SJSA1 (cell line): ENCODE data around the gene PITPNC1. TPM values are rescaled to one million over a fixed set of nuclear protein-coding genes. Genes with fewer than 3 reads are reported as not detected.
"Not testable (repeated sequence)": the region's sequence is repeated elsewhere in the genome, so short reads cannot be mapped to it uniquely, and the experiment has no call there.

Source experiments
- DNase-seq, 2 experiments: peaks; one replicate each; pipeline ENCODE4 v3.0.0-alpha.2; 2015 to 2020; ENCODE audit warnings: low spot score in 2 of 2, low read depth in 1 of 2
- H3K27ac ChIP-seq: fragments of 250-450 bp; sonication (Bioruptor Pico); 2 replicates; pipeline ENCODE4 v1.5.1; 2020; ENCODE audit warnings: mild to moderate bottlenecking, moderate library complexity
- H3K27me3 ChIP-seq: fragments of 250-450 bp; sonication (Bioruptor Pico); replicated peaks from 2 replicates; pipeline ENCODE4 v1.5.1; 2020; ENCODE audit warnings: mild to moderate bottlenecking, moderate library complexity
- H3K36me3 ChIP-seq: fragments of 250-450 bp; sonication (Bioruptor Pico); 2 replicates; pipeline ENCODE4 v1.5.1; 2020; ENCODE audit warnings: mild to moderate bottlenecking
- H3K4me1 ChIP-seq: fragments of 250-450 bp; sonication (Bioruptor Pico); replicated peaks from 2 replicates; pipeline ENCODE4 v1.6.1; 2021; ENCODE audit warnings: mild to moderate bottlenecking
- H3K4me3 ChIP-seq: fragments of 250-450 bp; sonication (Bioruptor Pico); 2 replicates; pipeline ENCODE4 v1.5.1; 2020; ENCODE audit warnings: mild to moderate bottlenecking
- H3K9me3 ChIP-seq: fragments of 250-450 bp; sonication (Bioruptor Pico); replicated peaks from 2 replicates; pipeline ENCODE4 v1.5.1; 2020; ENCODE audit warnings: mild to moderate bottlenecking
- total RNA-seq: library from RNA; depleted of rRNA; stranded (reverse); fragments of >200 nt; shearing (Covaris generic); gene quantifications from 2 replicates; pipeline ENCODE4 v1.2.3, GENCODE V29; 2014

PITPNC1 gene
- total RNA-seq, 1 experiment from 2014 or later = 9.1 TPM

GRCh38 chr17:67708378-67708777 lies 331.3 kb downstream of the PITPNC1 start:
- Histone ChIP-seq H3K36me3 (no peaks in the 10 kb centered on the region), H3K4me3 (no peak overlapping the region), H3K27me3 (no peaks in the 10 kb centered on the region), H3K27ac (no peak overlapping the region), H3K4me1 (no peaks in the 10 kb centered on the region), H3K9me3 (0 out of 2 replicates have a peak, but pooled peaks cover 2% of the 10 kb centered on the region)
- no peak for DNase-seq

- Histone ChIP-seq H3K36me3 (no peaks in the 10 kb centered on the region), H3K27me3 (no peaks in the 10 kb centered on the region), H3K27ac (no peak overlapping the region), H3K9me3 (0 out of 2 replicates have a peak, but pooled peaks cover 2% of the 10 kb centered on the region), H3K4me3 (no peak overlapping the region), H3K4me1 (no peaks in the 10 kb centered on the region)
- DNase-seq = peak in 1 of 2 experiments; percentile 21
Observed at GRCh38 chr17:67711916-67712315, 334.8 kb downstream of the PITPNC1 start.

GRCh38 chr17:67712375-67712774 lies 335.3 kb downstream of the PITPNC1 start:
- Histone ChIP-seq H3K36me3 (no peaks in the 10 kb centered on the region), H3K9me3 (0 out of 2 replicates have a peak, but pooled peaks cover 2% of the 10 kb centered on the region), H3K27ac (no peak overlapping the region), H3K4me1 (no peaks in the 10 kb centered on the region), H3K4me3 (no peak overlapping the region), H3K27me3 (no peaks in the 10 kb centered on the region)
- no peak for DNase-seq

GRCh38 chr17:67713169-67713568 lies 336.1 kb downstream of the PITPNC1 start:
- H3K36me3 ChIP-seq = peaks cover 4% of the 10 kb centered on the region
- no peak overlapping the region for H3K4me3 ChIP-seq
- DNase-seq = no peak
- H3K4me1 ChIP-seq = no peaks in the 10 kb centered on the region
- H3K27me3 ChIP-seq = no peaks in the 10 kb centered on the region
- H3K27ac ChIP-seq = no peak overlapping the region
- H3K9me3 ChIP-seq = 0 out of 2 replicates have a peak, but pooled peaks cover 2% of the 10 kb centered on the region

GRCh38 chr17:67716405-67716798 lies 339.3 kb downstream of the PITPNC1 start:
- Histone ChIP-seq H3K27me3 (no peaks in the 10 kb centered on the region), H3K4me1 (peaks cover 9% of the 10 kb centered on the region), H3K9me3 (0 out of 2 replicates have a peak, but pooled peaks cover 2% of the 10 kb centered on the region), H3K4me3 (no peak overlapping the region), H3K36me3 (peaks cover 28% of the 10 kb centered on the region), H3K27ac (no peak overlapping the region)
- DNase-seq = no peak

- Histone ChIP-seq H3K36me3 (peaks cover 36% of the 10 kb centered on the region), H3K27ac (peak overlapping the region; percentile 38), H3K27me3 (no peaks in the 10 kb centered on the region), H3K4me1 (peaks cover 9% of the 10 kb centered on the region), H3K4me3 (peak overlapping the region; percentile 70), H3K9me3 (0 out of 2 replicates have a peak, but pooled peaks cover 2% of the 10 kb centered on the region)
- no peak for DNase-seq
Observed at GRCh38 chr17:67717192-67717623, 340.1 kb downstream of the PITPNC1 start.

GRCh38 chr17:67717624-67718324 lies 340.7 kb downstream of the PITPNC1 start, which contains the start of gene NOL11:
NOL11 (plus strand) TSS chr17:67717936; CDS start chr17:67717948, 12 bp downstream.
- peak; percentile 99 for DNase-seq

GRCh38 chr17:67718325-67718941 lies 341.4 kb downstream of the PITPNC1 start:
- peak overlapping the region; percentile 70 for H3K4me3 ChIP-seq
- DNase-seq = peak; percentile 61 to 70
- H3K36me3 ChIP-seq = peaks cover 46% of the 10 kb centered on the region
- no peaks in the 10 kb centered on the region for H3K9me3 ChIP-seq
- H3K27ac ChIP-seq = peak overlapping the region; percentile 69
- H3K4me1 ChIP-seq = peaks cover 9% of the 10 kb centered on the region
- no peaks in the 10 kb centered on the region for H3K27me3 ChIP-seq

More at GRCh38 chr17:67717624-67718324, 340.7 kb downstream of the PITPNC1 start, which contains the start of gene NOL11:
- Histone ChIP-seq H3K27me3 (no peaks in the 10 kb centered on the region), H3K36me3 (peaks cover 41% of the 10 kb centered on the region), H3K27ac (peak within 1 kb of the TSS; percentile 69), H3K4me3 (peak within 1 kb of the TSS; percentile 70), H3K4me1 (peaks cover 9% of the 10 kb centered on the region), H3K9me3 (0 out of 2 replicates have a peak, but pooled peaks cover 2% of the 10 kb centered on the region)

GRCh38 chr17:67725373-67725791 lies 348.3 kb downstream of the PITPNC1 start:
- Histone ChIP-seq H3K36me3 (peaks cover 97% of the 10 kb centered on the region), H3K4me3 (no peak overlapping the region)

GRCh38 chr17:67725807-67726206 lies 348.7 kb downstream of the PITPNC1 start:
- Histone ChIP-seq H3K4me1 (no peaks in the 10 kb centered on the region), H3K9me3 (peaks cover 4% of the 10 kb centered on the region; the same call in 1 of the 2 replicates), H3K27ac (no peak overlapping the region), H3K36me3 (peaks cover 97% of the 10 kb centered on the region), H3K4me3 (no peak overlapping the region), H3K27me3 (no peaks in the 10 kb centered on the region)
- no peak for DNase-seq

More at GRCh38 chr17:67725373-67725791, 348.3 kb downstream of the PITPNC1 start:
- Histone ChIP-seq H3K9me3 (no peaks in the 10 kb centered on the region), H3K27ac (no peak overlapping the region), H3K4me1 (no peaks in the 10 kb centered on the region), H3K27me3 (no peaks in the 10 kb centered on the region)
- DNase-seq = no peak

GRCh38 chr17:67727152-67728039 lies 350.3 kb downstream of the PITPNC1 start:
- H3K36me3 ChIP-seq = peaks cover 95% of the 10 kb centered on the region
- not testable (repeated sequence) for H3K4me1 ChIP-seq, H3K27me3 ChIP-seq, H3K9me3 ChIP-seq, H3K4me3 ChIP-seq, H3K27ac ChIP-seq, DNase-seq

- no peak for DNase-seq
- peaks cover 97% of the 10 kb centered on the region for H3K36me3 ChIP-seq
- H3K27me3 ChIP-seq = no peaks in the 10 kb centered on the region
- peaks cover 4% of the 10 kb centered on the region; the same call in 1 of the 2 replicates for H3K9me3 ChIP-seq
- H3K27ac ChIP-seq = no peak overlapping the region
- no peaks in the 10 kb centered on the region for H3K4me1 ChIP-seq
- no peak overlapping the region for H3K4me3 ChIP-seq
Observed at GRCh38 chr17:67729903-67730302, 352.8 kb downstream of the PITPNC1 start.

GRCh38 chr17:67730731-67731130 lies 353.6 kb downstream of the PITPNC1 start:
- no peak overlapping the region for H3K4me3 ChIP-seq
- H3K36me3 ChIP-seq = peaks cover 95% of the 10 kb centered on the region
- no peak for DNase-seq
- H3K4me1 ChIP-seq = no peaks in the 10 kb centered on the region
- no peak overlapping the region for H3K27ac ChIP-seq
- H3K9me3 ChIP-seq = peaks cover 4% of the 10 kb centered on the region; the same call in 1 of the 2 replicates
- H3K27me3 ChIP-seq = no peaks in the 10 kb centered on the region
